ENCODE measurements around the gene PLEKHG2.

Gene PLEKHG2

DNA sequence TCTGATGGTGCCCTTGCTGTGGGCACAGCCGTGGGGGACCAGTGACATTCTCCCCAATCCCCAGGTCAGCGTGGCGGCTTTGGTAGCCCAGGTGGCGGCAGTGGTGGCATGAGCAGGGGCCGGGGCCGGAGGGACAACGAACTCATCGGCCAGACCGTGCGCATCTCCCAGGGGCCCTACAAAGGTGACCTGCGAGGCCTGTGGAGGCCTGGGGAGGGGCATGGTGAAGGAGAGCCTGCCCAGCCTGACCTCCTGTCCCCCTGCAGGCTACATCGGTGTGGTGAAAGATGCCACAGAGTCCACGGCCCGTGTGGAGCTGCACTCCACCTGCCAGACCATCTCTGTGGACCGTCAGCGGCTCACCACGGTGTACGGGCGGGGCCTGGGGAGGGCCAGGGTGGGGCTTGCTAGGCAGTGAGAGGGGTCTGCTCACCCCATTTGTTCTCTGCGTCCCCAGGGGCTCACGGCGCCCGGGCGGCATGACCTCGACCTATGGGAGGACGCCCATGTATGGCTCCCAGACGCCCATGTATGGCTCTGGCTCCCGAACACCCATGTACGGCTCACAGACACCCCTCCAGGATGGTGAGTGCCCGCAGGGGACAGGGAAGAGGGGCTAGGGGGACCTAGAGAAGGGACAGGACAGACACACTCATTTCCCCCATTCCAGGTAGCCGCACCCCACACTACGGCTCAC, 60.4 kb downstream of the PLEKHG2 start:
- no peak overlapping the region for H3K4me3 ChIP-seq (ENCODE audit: low read depth, low read length)
- DNase-seq (ENCODE audit: low read depth) = no peak

- no peak overlapping the region for H3K4me3 ChIP-seq (ENCODE audit: low read depth, low read length)
- no peak for DNase-seq (ENCODE audit: low read depth)
These were observed 61.0 kb downstream of the PLEKHG2 start for GRCh38 chr19:39473443-39473960.

DNA sequence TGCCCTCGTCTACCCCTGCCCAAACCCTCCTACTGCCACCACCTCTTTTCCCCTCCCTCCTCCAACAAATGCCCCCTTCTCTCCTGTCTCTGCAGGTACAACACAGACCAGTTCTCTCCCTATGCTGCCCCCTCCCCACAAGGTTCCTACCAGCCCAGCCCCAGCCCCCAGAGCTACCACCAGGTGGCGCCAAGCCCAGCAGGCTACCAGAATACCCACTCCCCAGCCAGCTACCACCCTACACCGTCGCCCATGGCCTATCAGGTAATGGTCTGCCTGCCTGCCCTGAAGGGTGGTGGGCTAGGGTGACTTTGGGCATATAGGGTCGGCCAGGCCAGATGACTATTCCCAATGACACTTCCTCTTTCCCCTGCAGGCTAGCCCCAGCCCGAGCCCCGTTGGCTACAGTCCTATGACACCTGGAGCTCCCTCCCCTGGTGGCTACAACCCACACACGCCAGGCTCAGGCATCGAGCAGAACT, 61.7 kb downstream of the PLEKHG2 start:
- no peak overlapping the region for H3K4me3 ChIP-seq (ENCODE audit: low read depth, low read length)
- DNase-seq (ENCODE audit: low read depth) = no peak

DNA sequence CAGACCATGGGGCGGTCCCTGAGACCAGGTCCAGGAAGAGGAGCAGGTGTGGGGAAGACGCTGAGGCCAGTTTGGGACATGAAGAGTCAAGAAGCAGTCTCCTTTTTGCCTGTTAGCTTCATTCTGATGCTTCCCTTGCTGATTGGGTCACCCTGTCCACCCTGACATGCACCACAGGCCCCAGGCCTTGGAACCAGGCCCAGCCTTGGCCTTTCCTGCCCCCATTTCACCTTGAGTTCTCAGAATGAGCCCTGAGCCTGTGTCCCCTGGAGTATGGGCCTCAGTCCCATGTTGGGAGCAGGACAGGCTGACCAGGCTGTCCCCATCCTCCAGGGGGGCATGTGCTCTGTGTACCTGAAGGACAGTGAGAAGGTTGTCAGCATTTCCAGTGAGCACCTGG, 63.3 kb downstream of the PLEKHG2 start:
- no peak for DNase-seq (ENCODE audit: low read depth)
- H3K4me3 ChIP-seq (ENCODE audit: low read depth, low read length) = no peak overlapping the region
